KMS-11 (cell line): Measurements from ENCODE around the gene HSPA12B.

ENCODE experiments used
- H2AFZ ChIP-seq: fragments of 200-600 bp; sonication (generic); 2 replicates; pipeline ENCODE4 v1.6.1; 2016; ENCODE audit warnings: antibody characterized with exemption, mixed run types, low read depth
- H3K27ac ChIP-seq: fragments of 200-600 bp; sonication (generic); 2 replicates; pipeline ENCODE4 v1.6.1; 2016; ENCODE audit warnings: mild to moderate bottlenecking, mixed run types
- H3K27me3 ChIP-seq: fragments of 200-600 bp; sonication (generic); 2 replicates; pipeline ENCODE4 v1.6.1; 2017; ENCODE audit warnings: mild to moderate bottlenecking, low read depth, mixed run types, moderate library complexity; ENCODE audit not compliant: insufficient read depth
- H3K36me3 ChIP-seq: fragments of 200-600 bp; sonication (generic); 2 replicates; pipeline ENCODE4 v1.6.1; 2017; ENCODE audit warnings: mild to moderate bottlenecking, mixed run types; ENCODE audit not compliant: insufficient read depth
- H3K4me1 ChIP-seq: fragments of 200-600 bp; sonication (generic); 2 replicates; pipeline ENCODE4 v1.6.1; 2016; ENCODE audit warnings: mild to moderate bottlenecking, low read depth, mixed run types; ENCODE audit not compliant: poor library complexity, severe bottlenecking
- H3K4me2 ChIP-seq: fragments of 200-600 bp; sonication (generic); 2 replicates; pipeline ENCODE4 v1.7.0; 2016; ENCODE audit warnings: mild to moderate bottlenecking, mixed run types
- H3K4me3 ChIP-seq: fragments of 200-600 bp; sonication (generic); IDR thresholded peaks from 2 replicates; pipeline ENCODE4 v1.6.1; 2017; ENCODE audit warnings: low read depth, low read length, mixed read lengths; ENCODE audit not compliant: insufficient read depth
- H3K79me2 ChIP-seq: fragments of 200-600 bp; sonication (generic); 2 replicates; pipeline ENCODE4 v1.6.1; 2016; ENCODE audit warnings: low read depth, mixed run types; ENCODE audit not compliant: insufficient read depth
- H3K9ac ChIP-seq: fragments of 200-600 bp; sonication (generic); 2 replicates; pipeline ENCODE4 v1.6.1; 2016; ENCODE audit warnings: mild to moderate bottlenecking, mixed run types
- H4K20me1 ChIP-seq: fragments of 200-600 bp; sonication (generic); 2 replicates; pipeline ENCODE4 v1.6.1; 2016; ENCODE audit warnings: mild to moderate bottlenecking, mixed run types; ENCODE audit not compliant: insufficient read depth
- TF ChIP-seq, protein P1 (sequence below): fragments of 200-600 bp; sonication (generic); conservative IDR thresholded peaks from 2 replicates; pipeline ENCODE4 v1.6.1; 2017; ENCODE audit warnings: low read depth, mild to moderate bottlenecking, antibody characterized with exemption, low read length, moderate library complexity, mixed read lengths

HSPA12B gene

DNA sequence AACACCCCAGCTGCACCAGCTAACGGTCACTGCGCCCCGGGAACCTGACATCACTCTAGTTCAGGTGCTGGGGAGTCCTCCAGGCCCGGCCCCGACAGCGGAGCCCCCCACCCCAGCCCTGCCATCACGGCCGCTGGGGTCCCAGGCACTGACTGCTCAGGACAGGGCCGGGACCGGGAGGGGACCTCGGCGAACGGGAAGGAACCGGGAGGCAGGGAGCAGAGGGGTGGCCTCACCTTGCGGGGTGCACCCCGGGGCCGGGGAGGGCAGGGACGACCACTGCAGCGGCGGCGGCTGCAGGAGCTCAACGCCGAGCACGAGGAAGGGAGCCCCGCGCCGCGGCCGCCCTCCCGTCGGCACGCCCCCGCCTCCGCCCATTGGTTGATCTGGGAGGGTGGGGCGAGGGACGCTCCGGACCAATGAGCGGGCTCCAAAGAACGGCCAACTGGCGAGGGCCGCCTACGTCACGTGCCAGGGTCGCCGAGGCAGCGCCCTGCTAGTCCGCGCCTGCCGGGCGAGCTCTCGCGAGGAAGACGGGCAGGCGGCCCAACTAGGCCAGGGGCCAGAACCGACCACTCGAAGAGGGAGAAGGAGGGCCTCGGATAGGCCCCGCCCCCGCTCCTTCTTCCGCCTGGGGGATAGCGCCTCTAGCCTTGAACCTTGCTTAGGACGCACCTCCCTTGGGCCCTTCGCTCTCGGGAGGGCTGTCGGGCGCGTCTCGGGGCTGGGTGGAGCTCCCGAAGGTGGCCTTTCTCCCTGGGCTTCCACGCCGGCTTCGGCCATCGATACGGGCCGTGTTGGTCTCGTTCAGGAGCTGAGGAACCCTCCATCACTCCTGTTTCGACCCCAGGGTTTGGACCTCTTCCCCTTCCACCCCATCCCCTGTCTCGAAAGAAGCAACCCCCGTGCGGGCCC, 35.2 kb downstream of the HSPA12B start, which contains the start of gene ADISSP:
Gene ADISSP, minus strand, starts transcription at position 327 of the 915 bp plus-strand sequence. CDS start 7,653 bp downstream, outside the sequence.
- Histone ChIP-seq H3K4me3 (no peak within 1 kb of the TSS), H3K4me1 (peaks cover 5% of the 10 kb centered on the region), H3K36me3 (no peaks in the 10 kb centered on the region), H3K4me2 (peak within 1 kb of the TSS; percentile 76), H4K20me1 (no peaks in the 10 kb centered on the region), H3K27me3 (no peaks in the 10 kb centered on the region), H3K9ac (peak within 1 kb of the TSS; percentile 82), H3K27ac (peak within 1 kb of the TSS; percentile 77), H2AFZ (peak within 1 kb of the TSS; percentile 81), H3K79me2 (no peaks in the 10 kb centered on the region)
- TF ChIP-seq, protein P1, sequence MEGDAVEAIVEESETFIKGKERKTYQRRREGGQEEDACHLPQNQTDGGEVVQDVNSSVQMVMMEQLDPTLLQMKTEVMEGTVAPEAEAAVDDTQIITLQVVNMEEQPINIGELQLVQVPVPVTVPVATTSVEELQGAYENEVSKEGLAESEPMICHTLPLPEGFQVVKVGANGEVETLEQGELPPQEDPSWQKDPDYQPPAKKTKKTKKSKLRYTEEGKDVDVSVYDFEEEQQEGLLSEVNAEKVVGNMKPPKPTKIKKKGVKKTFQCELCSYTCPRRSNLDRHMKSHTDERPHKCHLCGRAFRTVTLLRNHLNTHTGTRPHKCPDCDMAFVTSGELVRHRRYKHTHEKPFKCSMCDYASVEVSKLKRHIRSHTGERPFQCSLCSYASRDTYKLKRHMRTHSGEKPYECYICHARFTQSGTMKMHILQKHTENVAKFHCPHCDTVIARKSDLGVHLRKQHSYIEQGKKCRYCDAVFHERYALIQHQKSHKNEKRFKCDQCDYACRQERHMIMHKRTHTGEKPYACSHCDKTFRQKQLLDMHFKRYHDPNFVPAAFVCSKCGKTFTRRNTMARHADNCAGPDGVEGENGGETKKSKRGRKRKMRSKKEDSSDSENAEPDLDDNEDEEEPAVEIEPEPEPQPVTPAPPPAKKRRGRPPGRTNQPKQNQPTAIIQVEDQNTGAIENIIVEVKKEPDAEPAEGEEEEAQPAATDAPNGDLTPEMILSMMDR, result no peak

DNA sequence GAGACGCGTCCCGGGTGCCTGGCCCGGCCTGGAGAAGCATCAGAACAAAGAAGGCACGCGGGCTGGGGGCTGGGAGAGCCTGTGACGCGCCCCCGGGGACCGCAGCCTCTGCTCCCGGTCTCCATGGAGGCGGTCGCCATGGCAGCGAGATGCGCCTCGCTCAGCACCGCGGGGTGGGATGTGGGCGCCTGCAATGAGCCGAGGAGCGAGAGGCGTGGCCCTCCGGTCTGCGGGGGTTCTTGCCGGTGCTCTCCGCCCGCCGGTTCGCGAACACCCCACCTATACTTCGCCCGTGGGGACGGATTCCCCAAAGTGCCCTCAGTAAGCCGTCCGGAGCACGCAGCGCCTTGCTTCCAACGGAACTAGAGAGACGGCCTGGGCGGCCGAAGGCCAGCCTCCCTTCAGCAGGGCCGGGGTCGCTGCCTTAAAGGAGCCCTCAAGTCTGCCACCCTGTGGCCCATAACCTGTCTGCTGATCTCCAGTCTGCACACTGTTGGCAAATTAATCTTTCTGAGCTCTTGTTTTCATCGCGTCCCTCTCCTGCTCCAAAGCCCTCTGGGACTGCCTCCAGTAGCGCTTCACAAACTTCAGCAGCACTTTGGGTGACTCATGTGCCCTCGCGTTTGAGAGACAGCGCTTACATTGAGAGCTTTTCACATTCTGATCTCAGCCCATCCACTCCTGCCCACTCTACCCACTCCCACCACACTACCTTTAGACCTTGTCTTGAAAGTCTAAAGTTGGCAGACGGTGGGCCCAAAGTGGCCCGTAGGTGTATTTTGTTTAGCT, 36.1 kb downstream of the HSPA12B start:
- Histone ChIP-seq H3K9ac (peak overlapping the region; percentile 82), H3K27ac (peak overlapping the region; percentile 77), H3K4me3 (no peak overlapping the region), H3K4me1 (peaks cover 5% of the 10 kb centered on the region), H3K36me3 (no peaks in the 10 kb centered on the region), H4K20me1 (no peaks in the 10 kb centered on the region), H2AFZ (peak overlapping the region; percentile 81), H3K4me2 (peak overlapping the region; percentile 42), H3K79me2 (no peaks in the 10 kb centered on the region), H3K27me3 (no peaks in the 10 kb centered on the region)
- TF ChIP-seq, protein P1, result no peak

DNA sequence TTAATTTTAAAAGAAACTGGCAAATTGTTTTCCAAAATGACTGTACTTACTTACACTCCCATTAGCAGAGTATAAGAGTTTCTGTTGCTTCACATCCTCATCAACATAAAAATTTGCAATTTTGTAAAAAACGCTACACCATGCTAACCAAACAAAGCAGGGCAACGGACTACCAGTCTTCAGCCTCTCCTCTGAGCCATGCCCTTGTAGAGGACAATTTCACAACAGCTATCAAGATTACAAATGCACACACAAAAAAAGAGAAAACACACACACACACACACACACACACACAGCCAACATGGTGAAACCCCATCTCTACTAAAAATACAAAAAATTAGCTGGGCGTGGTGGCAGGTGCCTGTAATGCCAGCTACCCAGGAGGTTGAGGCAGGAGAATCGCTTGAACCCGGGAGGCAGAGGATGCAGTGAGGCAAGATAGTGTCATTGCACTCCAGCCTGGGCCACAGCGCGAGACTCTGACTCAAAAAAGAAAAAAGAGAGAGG, 39.1 kb downstream of the HSPA12B start:
- no peaks in the 10 kb centered on the region for H3K27me3 ChIP-seq
- no peak overlapping the region for H3K9ac ChIP-seq
- H3K4me3 ChIP-seq, result no peak overlapping the region
- TF ChIP-seq, protein P1, result no peak
- no peak overlapping the region for H3K27ac ChIP-seq
- no peak overlapping the region for H3K4me2 ChIP-seq
- no peaks in the 10 kb centered on the region for H3K79me2 ChIP-seq
- peaks cover 5% of the 10 kb centered on the region for H3K4me1 ChIP-seq
- no peaks in the 10 kb centered on the region for H3K36me3 ChIP-seq
- H4K20me1 ChIP-seq, result no peaks in the 10 kb centered on the region
- H2AFZ ChIP-seq, result no peak overlapping the region

DNA sequence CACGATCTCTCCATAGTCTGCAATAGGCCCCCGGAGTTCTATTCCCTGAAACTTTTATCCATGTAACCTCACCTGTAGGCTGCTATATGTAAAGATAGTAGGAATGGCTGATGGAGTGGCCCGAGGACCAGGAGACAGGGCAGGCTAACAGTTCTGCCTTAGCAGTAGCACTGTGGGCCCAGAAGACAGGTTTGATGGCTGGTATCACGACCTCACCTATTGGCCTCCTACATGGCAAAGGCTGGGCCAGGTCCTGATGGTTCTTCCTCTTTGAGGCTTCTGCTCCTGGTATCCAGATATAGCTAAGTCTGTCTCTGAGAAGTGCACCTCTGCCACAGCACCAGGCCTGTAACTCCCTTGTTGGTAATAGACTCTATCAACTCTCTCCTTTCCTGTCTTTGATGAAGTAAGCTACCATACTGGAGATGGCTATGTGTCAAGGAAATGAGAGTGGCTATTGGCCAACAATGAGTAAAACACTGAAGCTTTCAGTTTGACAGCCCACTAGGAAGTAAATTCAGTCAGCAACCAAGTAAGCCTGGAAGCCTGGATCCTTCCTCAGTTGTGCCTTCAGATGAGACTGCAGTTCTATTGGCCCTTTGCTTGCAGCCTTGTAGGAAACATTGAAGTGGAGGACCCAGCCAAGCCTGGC, 43.1 kb downstream of the HSPA12B start:
- TF ChIP-seq, protein P1, result no peak
- no peak overlapping the region for H2AFZ ChIP-seq
- H3K9ac ChIP-seq, result no peak overlapping the region
- no peaks in the 10 kb centered on the region; the same call in 1 of the 2 replicates for H3K27me3 ChIP-seq
- H3K79me2 ChIP-seq, result no peaks in the 10 kb centered on the region
- H3K4me2 ChIP-seq, result no peak overlapping the region
- no peaks in the 10 kb centered on the region for H4K20me1 ChIP-seq
- no peaks in the 10 kb centered on the region for H3K4me1 ChIP-seq
- H3K27ac ChIP-seq, result no peak overlapping the region
- no peaks in the 10 kb centered on the region for H3K36me3 ChIP-seq
- no peak overlapping the region for H3K4me3 ChIP-seq
